Medulla oblongata (tissue), 1 donor: ENCODE results near the gene INHBB.
A peak's percentile ranks its signal among the peaks of the same experiment; 100 is the strongest.

Experiments
- DNase-seq: peaks from one replicate; pipeline ENCODE4 v3.0.0-alpha.2; 2015; ENCODE audit errors: extremely low spot score

The INHBB gene

DNA sequence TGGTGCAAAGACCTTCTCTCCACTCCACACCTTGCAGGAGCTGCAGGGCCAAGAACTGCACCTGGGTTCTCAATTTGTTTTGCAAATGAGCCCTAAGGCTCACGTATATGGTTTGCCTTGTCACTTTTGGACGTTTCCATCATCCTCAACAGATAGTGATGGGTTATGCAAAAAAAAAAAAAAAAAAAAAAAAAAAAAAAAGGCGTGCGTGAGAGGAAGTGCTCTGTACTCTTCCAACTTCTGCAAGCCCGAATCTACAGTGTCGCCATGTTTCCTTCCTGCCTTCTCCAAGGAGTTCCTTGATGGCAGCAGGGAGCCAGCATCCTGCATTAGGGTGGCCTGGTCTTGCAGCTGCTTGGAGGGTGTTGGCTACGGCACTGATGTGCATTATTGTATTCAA lies 4.0 kb upstream of the INHBB start:
- no peak for DNase-seq

DNA sequence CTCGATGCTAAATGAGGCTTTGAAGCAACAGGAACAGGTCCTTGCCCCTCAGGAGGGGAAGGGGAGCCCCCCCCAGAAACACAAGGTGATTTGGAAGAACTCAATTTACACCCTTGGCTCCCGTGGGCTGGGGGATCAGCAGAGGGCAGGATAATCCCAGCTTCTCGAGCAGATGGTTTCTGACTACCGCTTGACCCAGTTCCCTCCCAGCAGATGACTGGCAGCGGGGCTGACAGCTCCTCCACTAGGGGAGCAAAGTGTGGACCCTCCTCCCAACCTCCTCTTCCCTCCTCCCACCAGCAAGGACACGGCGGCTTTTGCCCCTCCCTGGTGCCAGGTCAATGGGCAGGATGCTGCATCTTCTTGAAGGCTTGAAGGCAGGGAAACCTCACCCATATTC lies 3.5 kb upstream of the INHBB start:
- DNase-seq = no peak

DNA sequence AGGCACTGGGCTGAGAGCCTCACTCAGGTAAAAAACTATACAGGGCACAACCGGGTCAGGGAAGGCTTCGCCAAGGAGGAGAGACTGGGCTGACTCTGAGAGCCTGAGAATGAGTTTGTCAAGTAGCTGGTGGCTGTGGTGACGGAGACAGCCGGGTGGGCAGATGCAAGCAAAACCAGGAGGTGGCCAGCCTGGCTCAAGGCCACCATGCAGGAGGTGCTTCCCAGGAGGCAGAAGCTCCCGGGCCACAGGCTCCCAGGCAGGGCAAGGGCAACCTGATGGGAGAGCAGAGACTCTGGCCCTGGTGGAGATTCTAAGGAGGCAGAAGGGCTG lies 2.9 kb upstream of the INHBB start:
- DNase-seq = no peak

DNA sequence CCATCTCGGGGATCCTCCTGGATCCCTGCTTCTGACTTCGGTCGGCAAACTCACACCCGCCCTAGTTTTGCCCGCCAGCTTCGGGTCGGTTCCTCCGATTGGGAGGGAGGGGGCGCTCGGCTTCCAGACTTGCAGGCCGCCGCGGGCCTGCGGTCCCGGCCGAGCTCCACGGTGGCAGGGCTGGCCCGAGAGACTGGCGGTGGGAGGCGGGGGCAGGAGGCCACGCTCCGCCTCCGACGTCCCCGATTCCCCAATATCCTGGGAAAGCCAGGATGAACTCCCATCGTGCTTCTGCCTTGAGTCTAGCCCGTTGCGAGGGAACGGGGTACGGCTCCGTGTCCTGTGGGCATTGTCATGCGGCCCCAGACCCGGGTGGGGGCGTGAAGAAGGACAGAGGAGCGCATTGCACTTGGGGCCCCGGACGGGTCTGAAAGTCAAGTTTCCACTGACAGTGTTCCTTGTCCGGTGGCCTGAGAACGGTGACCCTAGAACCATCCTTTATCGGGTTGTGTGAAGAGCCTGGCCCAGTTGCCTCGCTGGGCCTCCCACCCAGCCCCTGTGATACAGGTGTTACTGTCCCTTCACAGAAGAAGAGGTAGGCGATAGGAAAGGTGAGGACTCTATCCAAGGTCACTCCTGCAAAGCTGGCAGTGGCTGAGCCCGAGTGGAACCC lies 2.4 kb upstream of the INHBB start:
- DNase-seq = peak; percentile 87

DNA sequence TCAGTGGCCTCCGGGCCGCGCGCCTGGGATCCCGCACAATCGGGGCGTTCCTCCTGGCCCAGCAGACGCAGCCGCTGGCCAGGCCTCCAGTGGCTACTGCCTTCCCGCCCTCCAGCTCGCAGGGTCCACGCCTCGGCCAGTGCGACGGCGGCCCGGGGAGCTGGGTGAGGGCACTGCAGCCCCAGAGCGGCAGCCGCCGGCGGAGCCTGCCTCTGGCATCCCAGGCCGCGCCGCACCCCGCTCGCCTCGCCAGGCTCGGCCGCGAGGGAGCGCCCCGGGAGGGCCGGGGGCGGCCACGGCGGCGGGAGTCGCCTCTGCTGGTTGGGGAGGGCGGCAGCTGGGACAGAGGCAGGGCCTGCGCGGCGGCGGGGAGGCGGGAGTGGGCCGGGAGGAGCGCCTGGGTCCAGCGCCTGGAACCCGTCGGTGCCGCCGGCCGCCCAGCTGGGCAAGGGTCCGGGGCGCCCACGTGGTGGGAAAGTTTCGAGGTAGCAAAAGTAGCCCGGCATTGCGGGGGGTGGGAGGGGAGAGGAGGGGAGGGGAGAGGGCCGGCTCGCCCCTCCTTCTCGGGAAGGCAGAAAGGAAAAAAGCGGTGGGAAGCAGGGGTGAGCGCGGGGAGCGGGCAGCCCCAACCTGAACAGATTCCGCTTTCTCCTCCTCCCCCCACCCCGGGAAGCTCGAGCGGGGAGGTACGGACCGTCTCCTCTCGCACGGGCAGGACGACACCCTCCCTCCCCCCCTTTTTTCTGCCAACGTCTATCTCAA lies 1.5 kb upstream of the INHBB start:
- peak; percentile 34 for DNase-seq

DNA sequence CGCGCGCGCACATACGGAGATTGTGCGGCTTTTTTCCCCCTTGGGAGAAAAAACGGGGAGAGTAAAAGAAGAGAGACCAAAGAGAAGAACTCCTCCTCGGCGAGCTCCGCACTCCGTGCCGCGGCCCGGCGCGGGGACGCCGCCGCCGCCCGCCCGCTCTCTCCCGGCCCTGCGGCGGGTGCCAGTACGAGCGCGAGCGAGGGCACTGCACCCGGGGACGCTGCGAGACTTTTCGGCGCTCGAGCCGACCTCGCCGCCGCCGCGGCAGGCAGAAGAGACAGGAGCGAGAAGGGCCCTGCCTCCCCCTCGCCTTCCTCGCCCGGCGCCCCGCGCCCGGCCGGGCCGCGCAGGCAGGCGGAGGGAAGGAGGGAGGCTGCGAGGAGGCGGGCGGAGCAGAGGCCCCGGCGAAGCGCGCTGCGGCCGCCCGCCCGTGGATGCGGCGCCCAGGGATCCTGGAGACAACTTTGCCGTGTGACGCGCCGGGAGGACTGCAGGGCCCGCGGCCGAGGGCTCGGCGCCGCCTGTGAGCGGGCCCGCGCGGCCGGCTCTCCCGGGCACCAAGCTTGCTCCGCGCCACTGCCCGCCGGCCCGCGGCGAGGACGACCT lies 857 bp upstream of the INHBB start:
- DNase-seq = no peak

- DNase-seq = no peak
These were observed 328 bp upstream of the INHBB start for GRCh38 chr2:120345608-120346007.

GRCh38 chr2:120346667-120347358 lies 877 bp downstream of the INHBB start:
- DNase-seq = peak; percentile 42

DNA sequence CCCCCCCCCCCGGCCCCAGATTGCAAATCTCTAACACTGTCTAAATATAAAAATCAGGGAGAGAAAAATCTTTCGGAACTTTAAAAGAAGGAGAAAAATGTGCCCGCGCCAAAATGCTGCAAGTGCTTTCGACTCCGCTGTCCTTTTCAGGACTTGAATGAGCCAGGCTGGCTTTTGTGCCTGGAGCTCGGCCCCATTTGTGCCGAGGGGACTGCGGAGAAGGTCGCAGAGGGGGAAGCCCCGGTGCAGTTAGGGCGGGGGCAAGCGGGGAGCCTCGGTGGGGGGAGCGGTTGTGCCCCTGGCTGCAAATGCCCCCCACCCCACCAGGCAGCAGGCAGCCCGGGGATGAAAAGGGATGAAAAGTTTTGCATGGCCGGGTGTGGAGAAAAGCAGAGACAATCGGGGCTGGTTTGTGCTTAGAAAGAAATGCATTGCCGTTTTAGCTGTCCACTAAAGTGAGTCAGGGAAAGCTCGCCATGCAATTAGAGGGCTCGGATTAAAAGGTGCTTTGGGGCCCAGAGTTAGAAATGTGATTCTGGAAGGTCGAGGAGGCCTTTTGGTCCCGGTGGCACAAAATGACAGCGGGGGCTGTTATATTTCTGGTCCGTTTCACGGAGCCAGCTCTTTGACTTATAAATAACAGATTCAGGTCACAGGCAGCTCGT lies 1.6 kb downstream of the INHBB start:
- no peak for DNase-seq

GRCh38 chr2:120348134-120348736 lies 2.3 kb downstream of the INHBB start:
- no peak for DNase-seq

DNA sequence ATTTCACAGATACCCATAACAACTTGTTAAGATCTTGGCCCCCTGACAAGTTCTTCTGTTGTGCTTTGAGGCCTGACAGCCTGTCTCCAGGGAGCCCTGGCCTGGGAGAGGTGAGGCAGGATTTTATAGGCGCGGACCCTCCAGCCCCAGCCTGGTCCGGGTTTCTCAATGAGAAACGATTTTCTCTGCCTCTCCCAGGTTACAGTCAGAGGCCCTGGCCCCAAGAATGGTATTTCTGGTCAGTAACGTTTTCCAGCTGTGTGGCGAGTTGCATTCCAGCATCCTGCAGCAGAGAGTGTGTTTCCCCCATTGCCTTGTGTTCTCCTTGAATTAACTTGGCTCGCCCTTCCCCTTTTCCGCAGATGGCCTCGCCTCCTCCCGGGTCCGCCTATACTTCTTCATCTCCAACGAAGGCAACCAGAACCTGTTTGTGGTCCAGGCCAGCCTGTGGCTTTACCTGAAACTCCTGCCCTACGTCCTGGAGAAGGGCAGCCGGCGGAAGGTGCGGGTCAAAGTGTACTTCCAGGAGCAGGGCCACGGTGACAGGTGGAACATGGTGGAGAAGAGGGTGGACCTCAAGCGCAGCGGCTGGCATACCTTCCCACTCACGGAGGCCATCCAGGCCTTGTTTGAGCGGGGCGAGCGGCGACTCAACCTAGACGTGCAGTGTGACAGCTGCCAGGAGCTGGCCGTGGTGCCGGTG lies 3.0 kb downstream of the INHBB start:
- DNase-seq = no peak

- DNase-seq = no peak
These were observed 3.5 kb downstream of the INHBB start for GRCh38 chr2:120349440-120349921.

DNA sequence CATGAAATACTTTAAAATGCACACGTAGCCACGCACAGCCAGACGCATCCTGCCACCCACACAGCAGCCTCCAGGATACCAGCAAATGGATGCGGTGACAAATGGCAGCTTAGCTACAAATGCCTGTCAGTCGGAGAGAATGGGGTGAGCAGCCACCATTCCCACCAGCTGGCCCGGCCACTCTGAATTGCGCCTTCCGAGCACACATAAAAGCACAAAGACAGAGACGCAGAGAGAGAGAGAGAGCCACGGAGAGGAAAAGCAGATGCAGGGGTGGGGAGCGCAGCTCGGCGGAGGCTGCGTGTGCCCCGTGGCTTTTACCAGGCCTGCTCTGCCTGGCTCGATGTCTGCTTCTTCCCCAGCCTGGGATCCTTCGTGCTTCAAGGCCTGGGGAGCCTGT lies 4.1 kb downstream of the INHBB start:
- no peak for DNase-seq

DNA sequence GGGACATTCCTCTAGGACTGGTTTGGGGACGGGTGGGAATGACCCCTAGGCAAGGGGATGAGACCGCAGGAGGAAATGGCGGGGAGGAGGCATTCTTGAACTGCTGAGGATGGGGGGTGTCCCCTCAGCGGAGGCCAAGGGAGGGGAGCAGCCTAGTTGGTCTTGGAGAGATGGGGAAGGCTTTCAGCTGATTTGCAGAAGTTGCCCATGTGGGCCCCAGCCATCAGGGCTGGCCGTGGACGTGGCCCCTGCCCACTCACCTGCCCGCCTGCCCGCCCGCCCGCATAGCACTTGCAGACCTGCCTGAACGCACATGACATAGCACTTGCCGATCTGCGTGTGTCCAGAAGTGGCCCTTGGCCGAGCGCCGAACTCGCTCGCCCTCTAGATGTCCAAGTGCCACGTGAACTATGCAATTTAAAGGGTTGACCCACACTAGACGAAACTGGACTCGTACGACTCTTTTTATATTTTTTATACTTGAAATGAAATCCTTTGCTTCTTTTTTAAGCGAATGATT lies 4.9 kb downstream of the INHBB start:
- DNase-seq = no peak

DNA sequence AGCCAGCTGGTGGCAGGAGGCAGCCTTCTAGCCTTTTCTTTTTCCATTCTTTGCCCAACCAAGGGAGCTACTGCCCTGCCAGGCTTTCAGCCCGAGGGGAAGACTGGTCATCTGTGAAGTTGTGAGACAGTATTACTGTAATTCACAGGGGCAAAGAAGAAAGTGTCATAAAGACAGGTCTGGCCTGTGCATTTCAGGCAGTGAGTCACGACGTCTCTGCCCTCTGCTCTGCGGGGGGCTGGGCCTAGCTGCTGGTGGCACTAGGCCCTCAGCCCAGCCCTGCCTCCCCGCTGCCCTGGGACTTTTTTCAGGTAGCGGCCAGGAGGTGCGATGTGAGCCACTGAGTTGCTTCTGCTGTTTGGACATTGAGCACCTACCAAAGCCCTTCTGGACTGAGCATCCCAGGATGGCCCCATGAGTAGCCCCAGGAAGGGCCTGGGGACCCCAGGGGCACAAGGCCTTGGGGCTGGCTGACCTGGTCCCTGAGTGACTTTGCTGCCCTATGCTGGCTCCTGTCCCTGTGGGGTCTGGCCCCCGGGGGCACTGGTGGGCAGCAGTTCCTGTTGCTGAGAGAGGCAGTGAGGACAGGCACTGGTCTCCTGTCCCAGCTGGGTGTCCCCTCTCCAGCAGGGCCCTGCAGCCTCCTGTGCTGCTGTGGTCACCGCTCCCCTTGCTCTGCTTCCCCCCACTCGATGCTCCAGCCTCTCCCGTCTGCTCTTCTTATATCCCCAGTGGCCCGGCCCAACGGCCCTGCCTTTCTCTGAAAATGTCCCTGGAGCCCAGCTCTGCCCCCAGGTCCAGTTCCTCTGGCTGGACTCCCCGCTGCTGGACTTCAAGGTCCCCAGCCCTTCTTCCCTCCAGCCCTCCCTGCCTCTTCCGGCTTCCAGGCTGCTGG lies 7.0 kb downstream of the INHBB start:
- no peak for DNase-seq

- DNase-seq = no peak
These were observed 7.6 kb downstream of the INHBB start for GRCh38 chr2:120353591-120353898.

GRCh38 chr2:120353931-120354330 lies 8.0 kb downstream of the INHBB start:
- DNase-seq = no peak

GRCh38 chr2:120354467-120354866 lies 8.5 kb downstream of the INHBB start:
- no peak for DNase-seq

GRCh38 chr2:120354935-120355779 lies 9.2 kb downstream of the INHBB start:
- no peak for DNase-seq
